NCI-H2196 treated with DMSO at 0.1 percent for 48 hours (cell line): Measurements from ENCODE around the gene IFIT3.
"Not testable (repeated sequence)": the region's sequence is repeated elsewhere in the genome, so short reads cannot be mapped to it uniquely, and the experiment has no call there.

ENCODE experiments used
- DNase-seq: peaks from one replicate; lab custom pipeline; 2025; ENCODE audit not compliant: unreplicated experiment; lab: John Stamatoyannopoulos, UW

IFIT3 gene, protein sequence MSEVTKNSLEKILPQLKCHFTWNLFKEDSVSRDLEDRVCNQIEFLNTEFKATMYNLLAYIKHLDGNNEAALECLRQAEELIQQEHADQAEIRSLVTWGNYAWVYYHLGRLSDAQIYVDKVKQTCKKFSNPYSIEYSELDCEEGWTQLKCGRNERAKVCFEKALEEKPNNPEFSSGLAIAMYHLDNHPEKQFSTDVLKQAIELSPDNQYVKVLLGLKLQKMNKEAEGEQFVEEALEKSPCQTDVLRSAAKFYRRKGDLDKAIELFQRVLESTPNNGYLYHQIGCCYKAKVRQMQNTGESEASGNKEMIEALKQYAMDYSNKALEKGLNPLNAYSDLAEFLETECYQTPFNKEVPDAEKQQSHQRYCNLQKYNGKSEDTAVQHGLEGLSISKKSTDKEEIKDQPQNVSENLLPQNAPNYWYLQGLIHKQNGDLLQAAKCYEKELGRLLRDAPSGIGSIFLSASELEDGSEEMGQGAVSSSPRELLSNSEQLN

DNA sequence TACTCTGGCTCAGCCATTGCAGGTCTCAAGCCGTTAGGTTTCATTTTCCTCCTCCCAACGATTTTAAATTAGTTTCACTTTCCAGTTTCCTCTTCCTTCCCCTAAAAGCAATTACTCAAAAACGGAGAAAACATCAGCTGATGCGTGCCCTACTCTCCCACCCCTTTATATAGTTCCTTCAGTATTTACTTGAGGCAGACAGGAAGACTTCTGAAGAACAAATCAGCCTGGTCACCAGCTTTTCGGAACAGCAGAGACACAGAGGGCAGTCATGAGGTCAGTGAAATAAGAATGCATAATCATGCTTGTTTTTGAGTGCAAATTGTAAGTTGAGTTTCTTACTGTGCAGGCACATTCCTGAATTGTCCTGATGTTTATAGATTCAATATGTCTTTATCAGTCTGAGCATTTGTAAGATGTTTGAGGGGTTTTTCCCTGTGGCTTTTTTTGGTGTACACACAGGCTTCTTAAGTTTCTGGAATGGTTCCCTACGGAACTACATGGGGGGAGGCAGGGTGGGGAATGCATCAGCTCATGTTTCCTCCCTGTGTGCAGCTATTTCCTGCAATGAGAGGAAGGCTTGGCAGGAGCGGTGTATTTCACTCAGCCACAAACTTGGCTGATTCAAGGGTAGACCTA is at the start of gene IFIT3:
TSS of gene IFIT3 (plus strand) at position 195 of the 639 bp plus-strand sequence. CDS start at position 272, 77 bp downstream.
- DNase-seq = no peak

DNA sequence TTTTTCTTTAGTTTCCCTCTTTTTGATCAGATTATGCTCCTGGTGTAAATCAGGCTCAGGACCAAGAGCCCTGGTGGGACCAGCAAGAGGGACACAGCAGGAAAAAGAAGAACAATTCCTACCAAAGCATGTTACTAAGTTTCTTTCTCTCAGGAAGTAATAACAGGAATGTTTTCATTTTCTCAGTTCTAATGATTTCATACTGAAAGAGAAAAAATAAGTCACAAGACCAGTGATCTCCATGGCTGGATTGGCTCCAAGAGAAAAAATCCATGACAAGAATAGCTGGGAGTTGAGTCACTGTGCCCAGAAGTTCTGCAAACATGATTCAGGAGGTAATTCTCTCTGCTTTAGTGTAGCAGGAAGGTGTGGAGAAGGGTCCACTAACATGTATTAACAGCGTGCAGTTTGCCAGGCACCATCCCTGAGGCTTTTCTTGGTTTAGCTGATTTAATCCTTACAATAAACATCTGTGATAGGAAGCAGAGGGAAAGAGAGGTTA is 49.7 kb upstream of the IFIT3 start:
- DNase-seq = no peak

DNA sequence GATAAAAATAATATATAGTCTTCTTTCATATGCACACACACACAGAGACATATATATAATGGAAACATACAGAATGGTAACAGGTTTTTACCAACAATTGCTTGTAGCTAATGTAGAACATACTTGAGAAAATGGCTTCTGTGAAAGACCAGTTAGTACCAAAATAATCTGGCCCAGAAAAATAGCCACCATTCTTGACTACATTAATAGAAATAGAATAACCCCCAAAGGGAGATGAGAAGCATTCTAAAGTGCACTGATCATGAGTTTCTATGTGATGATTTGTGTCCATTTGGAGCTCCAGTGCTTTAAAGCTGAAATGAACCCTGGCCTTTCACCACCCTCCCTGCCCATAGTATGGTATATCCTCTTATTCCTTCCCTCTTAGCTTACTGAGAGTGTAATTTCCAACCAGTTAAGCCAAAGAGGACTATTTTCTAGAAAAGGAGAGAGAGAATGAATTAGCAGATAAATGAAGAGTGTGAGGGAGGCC is 48.9 kb upstream of the IFIT3 start:
- no peak for DNase-seq

DNA sequence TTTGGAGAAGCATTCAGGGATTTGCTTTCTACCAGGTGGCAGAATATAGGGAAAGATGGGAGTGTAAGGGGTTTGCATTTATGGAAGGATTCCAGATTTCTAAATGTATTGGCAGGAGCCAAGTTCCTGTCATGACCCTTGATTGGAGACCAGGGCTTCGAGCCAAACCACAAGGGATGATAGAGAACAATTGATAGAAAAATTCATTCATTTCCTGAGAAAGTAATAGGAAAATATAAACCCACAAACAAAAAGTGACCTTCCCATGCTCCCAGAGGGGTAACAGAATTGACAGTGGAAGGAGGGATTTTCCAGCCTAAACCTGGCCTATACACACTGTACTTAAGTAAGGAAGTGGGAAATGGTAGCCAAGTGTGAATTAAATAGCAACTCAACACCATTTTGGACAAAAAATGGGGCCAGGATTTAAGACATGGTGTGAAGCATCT is 48.4 kb upstream of the IFIT3 start:
- no peak for DNase-seq

DNA sequence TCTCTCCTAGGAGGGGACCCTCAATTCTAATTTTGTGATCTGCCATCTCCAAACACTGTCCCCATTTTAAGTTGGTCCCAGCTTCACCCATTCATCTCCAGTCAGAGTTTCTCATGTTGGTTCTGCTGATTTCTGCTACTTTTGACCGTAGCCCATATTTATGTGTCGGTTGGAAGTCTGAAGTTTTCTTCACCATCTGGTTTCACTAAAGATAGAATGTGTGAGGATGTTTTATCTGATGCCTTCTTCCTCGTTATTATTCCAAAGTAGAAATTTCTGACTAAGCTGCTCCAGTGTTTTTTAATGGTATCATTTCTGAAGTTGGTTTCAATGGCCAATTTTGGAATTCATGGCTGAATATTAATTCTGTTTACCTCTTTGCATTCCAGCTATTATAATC is 47.3 kb upstream of the IFIT3 start:
- no peak for DNase-seq

DNA sequence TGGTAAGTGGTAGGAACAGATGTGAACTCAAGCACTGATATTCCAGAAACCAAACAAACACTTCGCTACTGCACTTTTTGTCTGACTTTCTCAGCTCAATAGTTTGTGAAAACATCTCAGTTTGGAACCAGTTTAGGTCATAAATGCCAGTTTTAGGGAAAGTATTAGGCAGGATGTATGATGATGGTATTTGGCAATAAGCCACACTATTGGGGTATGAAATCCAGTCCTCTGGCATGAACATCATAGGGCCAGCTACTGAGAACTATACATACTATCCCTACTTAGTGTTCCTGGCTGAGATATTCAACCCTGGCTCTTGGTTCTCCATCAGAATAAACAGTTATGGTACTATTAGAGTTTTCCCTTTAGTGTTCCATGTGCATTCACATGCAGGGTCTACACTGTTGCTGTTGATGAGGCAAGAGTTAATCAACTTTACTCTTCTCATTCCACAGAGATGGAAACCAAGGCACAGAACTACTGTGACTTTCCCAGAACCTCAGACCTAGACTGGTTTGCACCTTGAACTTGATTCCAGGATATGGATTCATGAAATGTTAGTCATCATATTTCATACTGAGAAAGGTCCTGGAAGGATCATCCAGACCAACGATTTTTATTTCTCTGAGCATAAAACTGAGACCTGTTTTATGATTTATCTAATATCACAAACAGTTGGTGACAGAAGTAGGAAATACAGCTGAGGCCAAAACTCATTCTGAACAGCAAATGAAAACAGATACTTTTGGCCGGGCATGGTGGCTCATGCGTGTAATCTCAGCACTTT is 46.0 kb upstream of the IFIT3 start:
- no peak for DNase-seq

DNA sequence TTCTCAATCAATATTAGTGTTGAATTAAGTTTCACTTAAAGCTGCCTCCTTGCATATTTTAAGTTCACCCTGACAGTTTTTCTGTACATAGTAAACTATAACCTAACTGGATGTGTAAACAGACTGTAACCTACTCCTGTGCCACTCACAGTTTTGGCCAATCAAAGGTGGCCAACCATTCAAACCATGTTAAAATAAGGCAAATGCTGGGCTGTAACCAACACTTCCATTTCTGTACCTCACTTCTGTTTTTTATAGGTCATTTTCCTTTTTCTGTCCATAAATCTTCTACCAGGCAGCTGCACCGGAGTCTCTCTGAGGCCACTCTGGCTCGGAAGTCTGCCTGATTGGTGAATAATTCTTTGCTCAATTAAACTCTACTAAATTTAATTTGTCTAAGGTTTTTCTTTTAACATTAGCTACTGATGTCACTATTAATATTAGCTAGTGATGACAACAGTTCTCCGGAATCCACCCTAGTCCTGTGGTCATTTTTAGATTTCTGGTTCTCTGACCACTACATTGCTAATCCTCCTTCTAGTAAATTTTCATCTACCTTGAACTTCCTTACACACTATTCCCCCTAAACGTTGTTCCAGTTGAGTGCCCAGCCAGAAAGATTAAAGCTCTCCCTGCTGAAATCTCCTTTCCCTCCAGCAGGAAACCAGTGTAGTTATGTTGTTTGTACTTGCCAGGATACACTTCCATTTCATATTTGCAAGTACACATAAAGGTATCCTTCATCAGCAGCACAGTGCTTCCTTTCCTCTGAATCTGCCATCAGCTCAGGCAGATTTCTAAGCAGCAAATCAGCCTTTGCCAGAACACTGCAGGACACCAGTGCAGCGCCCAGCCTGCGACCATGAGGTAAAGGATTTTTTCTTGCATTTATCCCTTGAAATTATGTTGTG is 44.5 kb upstream of the IFIT3 start:
- no peak for DNase-seq

DNA sequence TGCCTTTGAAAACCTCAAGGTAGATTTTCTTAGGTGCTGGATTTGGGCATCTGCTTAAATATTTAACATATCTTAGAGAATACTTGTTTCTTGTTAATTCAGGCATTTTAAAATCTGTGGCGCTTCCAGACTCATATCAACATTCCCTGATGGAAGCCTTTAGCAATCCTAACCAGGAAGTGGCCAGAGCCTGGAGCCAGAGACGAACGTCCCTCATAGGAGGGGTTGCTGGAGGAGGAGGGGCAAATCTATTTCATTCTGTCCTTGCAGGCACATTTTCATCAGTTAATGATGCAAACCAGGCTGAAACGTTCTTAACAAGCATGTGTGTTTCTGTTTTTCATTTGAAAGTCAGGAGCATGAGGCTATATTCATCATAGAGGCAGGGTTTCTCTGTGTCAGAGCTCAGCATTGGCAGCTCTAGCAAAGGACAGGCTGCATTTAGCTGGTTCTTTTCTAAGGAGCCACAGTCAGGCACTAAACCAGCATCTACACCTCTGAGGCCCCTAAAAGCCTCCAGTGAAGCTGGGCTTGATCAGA is 43.8 kb upstream of the IFIT3 start:
- DNase-seq = no peak

DNA sequence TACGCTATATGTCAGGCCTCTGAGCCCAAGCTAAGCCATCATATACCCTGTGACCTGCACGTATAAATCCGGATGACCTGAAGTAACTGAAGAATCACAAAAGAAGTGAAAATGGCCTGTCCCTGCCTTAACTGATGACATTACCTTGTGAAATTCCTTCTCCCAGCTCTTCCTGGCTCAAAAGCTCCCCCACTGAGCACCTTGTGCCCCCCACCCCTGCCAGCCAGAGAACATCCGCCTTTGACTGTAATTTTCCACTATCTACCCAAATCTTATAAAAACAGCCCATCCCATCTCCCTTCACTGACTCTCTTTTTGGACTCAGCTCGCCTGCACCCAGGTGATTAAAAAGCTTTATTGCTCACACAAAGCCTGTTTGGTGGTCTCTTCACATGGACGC is 43.1 kb upstream of the IFIT3 start:
- not testable (repeated sequence) for DNase-seq

DNA sequence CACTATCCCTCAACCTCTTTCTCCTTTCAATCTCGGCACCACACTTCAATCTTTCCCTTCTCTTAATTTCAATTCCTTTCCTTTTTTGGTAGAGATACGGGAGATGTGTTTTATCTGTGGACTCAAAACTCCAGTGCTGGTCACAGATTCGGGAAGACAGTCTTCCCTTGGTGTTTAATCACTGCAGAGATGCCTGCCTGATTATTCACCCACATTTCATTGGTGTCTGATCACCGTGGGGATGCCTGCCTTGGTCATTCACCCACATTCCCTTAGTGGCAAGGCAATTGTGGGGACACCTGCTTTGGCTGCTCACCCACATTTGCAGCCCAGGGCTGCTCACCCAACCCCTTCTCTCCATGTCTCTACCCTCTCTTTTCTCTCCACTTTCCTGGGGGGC is 42.5 kb upstream of the IFIT3 start:
- DNase-seq = not testable (repeated sequence)

DNA sequence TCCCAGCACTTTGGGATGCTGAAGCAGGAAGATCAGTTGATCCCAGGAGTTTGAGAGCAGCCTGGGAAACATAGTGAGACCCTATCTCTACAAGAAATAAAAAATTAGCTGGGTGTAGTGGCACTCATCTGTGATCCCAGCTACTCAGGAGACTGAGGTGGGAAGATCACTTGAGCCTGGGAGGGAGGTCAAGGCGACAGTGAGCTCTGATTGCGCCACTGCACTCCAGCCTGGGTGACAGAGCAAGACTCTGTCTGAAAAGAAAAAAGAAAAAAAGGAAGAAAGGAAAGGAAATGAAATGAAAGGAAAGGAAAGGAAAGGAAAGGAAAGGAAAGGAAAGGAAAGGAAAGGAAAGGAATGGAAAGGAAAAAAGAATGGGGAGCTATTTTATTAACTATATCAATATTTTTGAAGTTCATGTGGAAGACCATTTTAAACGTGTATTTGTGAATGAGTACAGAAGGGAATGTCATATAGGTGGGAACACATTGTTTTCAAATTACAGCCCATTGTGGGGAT is 33.0 kb upstream of the IFIT3 start:
- no peak for DNase-seq

DNA sequence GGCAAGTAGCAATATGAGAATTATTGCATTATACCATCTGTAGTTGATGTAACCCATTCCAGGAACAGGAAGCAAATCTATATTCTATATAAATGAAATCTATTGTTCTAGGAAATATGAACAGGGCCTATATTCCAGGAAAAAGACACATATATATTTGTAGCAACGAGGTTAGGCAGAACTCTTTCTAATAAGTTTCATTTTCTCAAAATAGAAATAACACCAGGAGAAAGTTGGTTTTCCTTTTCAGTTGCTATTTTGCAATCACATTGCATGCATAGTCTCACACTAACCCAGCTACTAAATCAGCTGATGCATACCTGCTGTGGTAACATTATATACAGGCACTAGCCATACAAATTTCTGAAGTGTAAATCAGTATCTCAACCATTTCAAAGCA is 32.2 kb upstream of the IFIT3 start:
- DNase-seq = no peak

DNA sequence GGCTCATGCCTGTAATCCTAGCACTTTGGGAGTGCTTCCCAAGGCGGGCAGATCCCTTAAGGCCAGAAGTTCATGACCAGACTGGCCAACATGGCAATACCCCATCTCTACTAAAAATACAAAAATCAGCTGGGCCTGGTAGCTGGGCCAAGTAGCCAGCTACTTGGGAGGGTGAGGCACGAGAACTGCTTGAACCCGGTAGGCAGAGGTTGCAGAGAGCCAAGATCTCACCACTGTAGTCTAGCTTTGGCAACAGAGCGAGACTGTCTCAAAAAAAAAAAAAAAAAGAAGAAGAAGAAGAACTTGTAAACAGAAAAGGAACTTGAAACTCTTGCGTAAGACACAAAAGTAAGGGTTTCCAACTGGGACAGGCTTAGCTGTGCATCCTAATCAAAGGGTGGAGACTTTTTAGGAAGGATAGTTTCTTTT is 31.6 kb upstream of the IFIT3 start:
- DNase-seq = no peak

DNA sequence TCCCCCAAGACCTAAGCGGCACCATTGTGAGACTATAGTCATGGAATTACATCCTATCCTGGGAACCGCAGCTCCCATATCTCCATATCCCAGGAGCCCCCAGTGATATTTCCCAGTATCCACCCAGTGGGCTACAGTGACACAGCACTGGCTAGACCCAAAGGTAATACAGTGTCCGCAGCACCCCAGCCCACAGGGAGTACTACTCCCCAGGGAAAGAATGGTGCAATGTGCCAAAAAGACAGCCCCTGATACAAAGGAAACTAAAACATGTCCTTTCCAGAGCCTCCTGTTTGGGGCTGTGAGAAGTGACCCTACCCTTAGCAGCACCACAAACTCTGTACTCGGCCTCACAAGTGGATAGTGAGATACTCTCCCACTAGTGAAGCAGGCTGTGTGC is 30.4 kb upstream of the IFIT3 start:
- no peak for DNase-seq

DNA sequence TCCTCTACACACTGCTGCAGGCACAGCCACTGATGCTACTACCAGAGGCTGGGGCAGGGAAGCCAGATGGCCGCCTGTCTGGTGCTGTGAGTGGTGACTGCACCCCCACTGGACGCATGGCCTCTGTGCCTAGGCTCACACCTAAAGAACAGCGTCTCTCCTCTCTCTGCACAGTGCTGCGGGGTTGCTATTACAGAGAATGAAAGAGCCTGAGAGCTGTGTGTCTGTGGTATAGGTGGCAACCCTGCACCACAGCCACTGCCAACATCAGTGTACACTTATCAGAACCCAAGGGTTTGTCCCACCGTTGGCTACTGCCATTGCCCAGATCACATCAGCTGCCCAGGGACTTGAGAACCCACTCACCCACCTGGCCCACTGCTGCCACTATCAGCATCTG is 30.0 kb upstream of the IFIT3 start:
- no peak for DNase-seq

DNA sequence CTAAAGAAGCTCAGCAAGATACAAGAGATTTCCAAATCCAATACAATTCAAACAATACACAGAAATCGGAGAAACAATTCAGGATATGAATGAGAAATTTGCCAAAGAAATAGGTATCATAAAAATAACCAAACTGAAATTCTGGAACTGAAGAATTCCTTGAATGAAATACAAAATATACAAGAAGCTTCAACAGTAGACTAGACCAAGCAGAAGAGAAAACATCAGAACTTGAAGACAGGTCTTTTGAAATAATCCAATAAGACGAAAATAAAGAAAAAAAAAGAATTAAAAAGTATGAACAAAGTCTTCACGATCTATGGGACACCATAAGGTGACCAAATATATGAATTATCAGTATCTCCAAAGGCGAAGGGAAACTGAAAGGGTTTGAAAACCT is 28.8 kb upstream of the IFIT3 start:
- no peak for DNase-seq

DNA sequence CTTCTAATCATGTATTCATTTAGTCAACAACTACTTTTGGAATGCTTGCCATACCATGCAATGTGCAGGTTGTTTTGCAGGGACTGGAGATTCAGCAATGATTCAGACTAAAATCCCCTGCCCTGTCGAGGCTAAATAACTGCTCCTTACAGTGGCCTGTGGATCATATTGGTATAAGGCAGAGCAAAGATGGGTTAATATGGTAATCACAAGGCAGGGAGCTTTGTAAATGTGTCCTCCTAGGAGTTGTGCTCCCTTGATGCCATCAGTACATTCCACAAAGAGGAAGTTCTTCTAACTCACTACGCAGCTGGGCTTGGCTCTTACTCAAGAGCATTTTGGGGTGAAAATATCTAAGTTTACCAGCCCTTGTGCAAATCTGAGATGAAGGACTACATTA is 26.6 kb upstream of the IFIT3 start:
- no peak for DNase-seq

DNA sequence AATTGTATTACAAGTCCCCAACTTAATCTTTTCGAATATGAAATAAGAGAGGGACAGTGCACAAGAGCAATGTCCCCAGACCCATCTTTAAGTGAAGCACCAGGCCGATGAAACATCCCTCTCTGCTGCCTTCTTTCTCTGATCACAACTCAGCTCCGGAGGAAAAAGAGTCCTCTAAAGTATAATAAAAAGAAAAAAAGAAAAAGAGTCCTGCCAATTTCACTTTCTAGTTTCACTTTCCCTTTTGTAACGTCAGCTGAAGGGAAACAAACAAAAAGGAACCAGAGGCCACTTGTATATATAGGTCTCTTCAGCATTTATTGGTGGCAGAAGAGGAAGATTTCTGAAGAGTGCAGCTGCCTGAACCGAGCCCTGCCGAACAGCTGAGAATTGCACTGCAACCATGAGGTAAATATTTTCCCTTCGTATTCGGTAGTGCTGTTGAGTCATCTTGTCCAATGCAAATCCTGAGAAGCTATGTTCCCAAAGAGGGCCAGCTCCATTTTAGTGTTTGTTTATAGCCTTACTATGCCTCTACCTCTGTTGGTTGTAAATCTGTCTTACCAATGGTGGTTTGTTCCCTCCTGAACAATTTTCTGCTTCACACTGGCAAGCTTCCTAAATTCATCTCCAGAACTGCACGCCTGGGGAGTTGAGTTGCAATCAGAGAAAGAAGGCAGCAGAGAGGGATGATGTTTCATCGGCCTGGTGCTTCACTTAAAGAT is 25.9 kb upstream of the IFIT3 start, which contains the start of gene IFIT2:
TSS of gene IFIT2 (plus strand) at position 326 of the 725 bp plus-strand sequence. CDS start at position 404, 78 bp downstream.
- DNase-seq = no peak

DNA sequence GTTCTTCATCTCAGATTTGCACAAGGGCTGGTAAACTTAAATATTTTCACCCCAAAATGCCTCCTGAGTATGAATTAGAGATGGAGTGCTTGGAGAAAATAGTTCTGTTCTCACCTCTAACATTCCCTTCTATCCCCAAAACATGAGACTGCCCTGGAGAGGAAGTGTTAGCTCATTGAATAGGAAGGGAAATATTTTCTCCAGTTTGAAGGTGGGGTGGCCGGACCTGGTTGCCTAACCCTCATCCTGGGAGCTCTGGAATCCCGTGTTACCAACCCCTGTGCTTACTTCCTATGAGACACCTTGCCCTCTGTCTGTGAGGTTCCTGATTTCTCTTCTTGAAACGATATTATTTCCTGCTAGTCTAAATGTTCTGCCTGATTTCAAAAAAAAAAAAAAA is 25.2 kb upstream of the IFIT3 start:
- no peak for DNase-seq
